ENCODE data around the gene AUH.

The AUH gene

DNA sequence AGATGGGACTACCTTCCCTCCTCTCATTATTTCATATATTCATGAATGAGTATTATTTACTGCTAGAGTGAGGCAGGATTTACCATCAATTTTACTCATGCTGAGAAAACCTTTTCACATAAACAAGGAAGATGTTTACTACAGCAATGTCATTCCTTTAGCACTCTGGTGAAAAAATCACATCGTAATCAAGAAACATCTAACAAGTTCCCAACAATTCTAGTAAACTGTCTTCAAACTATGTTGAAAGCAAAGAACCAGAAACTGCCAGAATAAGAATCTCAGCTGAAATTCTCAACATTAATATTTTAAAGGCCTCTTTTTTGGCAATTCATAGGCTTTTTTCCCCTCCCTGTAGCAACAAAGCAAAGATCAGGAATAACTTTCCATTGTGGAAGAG, 28.2 kb downstream of the AUH start:
- no peak for DNase-seq

DNA sequence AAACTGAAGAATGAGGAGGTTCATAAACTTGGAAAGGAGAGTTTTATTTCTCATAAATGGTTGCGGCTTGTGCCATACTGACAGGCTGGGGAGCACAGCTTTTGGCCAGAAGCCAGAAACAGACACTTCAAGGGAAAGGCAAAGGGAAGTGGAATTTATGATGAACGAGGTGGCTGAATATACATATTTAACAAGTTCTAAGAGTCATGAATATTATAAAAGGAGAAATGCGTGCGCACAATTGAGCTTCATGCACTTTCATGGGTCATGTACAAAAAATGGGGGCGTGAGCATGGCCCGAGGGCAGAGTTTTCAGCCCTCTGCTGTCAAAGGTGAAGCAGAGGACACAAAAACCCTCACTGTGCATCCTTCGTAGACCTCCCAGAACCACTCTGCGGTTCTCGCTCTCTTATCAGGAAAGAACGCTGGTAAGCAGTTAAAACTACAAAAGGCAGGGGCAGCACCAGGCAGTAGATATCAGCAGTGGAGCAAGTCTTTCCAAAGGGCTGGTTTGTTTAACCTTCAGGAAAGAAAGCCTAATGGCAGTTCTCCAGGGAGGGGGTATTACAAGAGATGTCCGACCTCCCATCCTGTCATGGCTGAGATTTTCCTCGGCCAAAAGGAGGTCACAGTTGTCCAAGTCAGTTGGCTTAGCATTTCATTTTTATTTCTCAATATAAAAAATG, 29.0 kb downstream of the AUH start:
- no peak for DNase-seq

DNA sequence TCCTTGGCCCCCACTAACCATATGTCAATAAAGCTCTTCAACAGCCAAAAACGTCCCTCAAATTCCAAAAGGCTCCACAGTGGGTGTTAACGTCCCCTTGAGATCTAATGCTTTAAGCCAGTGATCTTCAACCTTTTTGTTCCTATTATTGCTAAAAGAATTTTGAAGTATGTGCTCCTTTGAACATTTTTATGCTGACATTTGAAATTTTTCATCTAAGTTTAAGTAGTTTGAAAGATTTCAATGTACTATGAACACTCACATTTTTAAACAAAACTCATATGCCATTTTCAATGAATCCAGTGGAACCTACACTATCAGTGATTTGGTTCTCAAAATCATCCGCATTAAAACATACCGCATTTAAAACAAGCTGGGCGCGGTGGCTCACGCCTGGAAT, 29.9 kb downstream of the AUH start:
- no peak for DNase-seq

DNA sequence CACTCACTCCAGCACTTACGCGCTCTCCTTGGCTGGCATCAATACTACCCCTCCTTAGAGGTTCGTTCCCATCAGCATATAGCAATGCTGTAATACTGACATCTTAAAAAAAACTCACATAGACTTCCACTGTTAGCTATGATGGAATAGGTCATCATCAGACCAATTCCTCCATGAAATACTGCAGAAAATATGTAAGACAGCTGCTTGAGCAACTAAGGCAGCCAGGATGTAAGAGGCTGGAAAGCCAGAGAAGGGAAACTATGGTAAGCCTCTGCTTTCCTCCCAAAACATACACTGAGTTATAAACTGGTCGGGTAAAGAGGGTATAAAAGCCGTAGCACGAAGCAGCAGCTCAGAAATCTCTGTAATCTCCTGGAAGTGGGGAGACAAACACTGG, 33.5 kb downstream of the AUH start:
- DNase-seq = no peak

DNA sequence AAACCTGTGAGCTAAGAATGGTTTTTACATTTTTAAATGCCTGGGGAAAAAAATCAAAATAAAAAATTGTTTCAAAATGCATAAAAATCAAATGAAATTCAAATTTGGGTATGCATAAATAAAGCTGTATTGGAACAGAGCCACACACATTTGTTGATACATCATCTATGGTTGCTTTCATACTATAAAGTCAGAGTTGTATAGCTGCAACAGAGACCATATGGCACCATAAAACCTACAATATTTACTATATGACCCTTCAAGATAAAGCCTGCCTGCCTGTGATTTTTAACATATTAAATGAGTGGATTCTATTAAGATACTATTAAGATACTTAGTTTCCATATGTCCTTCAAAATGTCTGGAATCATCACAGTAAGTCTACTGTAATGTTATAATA, 40.0 kb downstream of the AUH start:
- no peak for DNase-seq

DNA sequence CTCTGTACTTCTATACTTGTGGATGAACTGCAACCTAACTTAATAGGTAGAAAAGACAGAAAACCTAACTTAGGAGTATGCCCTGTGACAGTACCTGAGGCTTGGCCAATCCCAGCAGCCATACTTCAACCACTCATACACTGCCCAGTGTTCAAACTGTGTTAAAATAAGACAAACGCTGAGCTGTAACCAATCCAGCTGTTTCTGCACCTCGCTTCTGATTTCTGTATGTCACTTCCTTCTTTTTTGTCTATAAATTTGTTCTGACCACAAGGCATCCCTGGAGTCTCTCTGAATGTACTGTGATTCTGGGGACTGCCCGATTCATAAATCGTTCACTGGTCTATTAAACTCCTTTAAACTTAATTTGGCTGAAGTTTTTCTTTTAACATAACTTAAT, 41.4 kb downstream of the AUH start:
- no peak for DNase-seq

DNA sequence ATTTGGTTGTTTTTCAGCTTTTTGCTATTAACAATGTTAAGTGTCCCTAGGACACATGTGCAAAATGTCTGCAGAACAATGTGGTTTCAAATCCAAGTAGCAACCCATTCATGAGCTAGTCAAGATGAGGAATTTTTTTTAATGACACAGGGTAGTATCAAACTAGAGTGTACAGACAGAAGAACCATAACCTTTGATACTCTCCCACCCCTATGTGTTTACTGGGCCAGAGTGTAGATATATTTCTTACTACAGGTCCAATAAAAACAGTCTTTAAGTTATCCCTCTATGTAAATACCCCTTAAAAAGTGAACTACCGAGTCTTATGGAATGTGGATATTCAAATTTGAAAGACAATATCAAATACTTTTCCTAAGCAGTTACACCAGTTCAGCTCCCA, 45.6 kb downstream of the AUH start:
- no peak for DNase-seq

DNA sequence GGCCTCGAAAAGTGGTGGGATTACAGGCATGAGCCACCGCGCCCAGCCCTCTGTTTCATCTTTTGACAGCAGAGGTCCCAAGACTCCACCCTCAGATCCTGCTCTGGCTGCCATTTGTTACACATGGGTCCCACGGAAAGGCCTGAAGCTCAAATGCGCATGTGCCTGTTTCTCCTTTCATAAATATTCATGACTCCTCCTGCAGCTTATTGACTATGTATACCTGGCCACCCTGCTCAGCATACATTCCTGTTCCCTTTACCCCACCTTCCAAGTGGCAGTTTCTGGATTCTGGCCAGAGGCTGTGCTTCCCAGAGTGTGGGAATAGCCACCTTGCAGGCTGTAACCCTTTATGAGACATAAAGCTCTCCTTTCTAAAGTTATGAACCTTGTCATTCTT, 46.5 kb downstream of the AUH start:
- DNase-seq = no peak

DNA sequence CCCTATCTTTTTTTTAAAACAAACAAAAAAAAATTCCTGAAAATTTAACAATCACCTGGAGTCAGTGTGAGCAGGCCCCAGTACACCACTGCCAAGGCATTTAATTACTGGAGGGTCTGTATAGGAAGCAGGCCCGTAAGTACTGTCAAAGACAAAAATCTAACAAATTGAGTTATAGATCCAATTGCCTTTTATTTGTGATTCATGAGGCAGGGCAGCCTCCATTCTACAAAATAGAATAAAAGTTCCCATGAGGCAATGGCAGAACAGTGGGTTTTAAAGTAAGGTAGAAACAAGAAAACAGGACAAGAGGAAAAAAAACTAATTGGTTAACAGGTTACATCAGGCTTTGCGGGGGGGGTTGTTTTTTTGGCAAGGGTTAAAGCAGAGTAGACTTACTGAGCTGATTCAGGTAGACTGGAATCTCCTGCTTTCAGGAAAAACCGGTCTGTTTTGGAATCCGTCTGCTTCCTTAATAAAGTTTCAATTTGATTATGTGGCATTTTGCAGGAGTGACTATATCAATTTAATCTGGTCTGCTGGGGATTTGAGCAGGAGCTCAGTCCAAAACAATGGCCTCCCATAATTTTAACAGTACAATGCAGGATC, 48.9 kb downstream of the AUH start:
- no peak for DNase-seq

DNA sequence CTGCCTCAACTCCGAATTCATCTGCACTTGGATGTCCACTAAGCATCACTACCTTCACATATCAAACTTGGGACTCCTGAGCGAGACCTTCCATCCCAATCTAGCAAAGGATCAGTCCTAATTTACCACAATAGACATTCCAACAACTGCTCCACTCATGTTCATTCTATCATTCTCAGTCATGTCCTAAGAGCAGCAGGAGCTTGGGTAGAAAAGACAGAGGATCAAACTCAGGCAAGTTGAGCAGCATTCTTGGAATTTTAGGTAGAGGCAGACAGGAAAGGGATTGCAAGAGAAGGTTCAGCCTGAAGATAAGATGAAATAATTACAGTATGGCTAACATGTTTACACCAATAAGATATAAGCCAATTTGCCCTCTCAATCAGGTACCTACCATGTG, 51.7 kb downstream of the AUH start:
- no peak for DNase-seq

DNA sequence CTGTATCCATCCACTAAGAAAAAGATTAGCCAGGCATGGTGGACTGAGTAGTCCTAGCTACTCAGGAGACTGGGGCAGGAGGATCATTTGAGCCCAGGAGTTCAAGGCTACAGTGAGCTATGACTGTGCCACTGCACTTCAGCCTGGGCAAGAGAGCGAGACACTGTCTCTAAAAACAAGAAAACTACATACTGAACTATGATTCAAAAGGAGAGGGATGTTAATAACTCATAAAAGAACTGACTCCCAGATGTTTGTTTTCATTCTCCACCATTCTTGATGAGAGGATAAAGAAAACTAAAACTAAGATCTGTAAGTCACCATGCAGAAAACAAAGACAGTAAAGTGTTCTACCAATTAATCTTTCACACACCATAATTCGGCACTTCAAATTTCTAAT, 53.5 kb downstream of the AUH start:
- no peak for DNase-seq

DNA sequence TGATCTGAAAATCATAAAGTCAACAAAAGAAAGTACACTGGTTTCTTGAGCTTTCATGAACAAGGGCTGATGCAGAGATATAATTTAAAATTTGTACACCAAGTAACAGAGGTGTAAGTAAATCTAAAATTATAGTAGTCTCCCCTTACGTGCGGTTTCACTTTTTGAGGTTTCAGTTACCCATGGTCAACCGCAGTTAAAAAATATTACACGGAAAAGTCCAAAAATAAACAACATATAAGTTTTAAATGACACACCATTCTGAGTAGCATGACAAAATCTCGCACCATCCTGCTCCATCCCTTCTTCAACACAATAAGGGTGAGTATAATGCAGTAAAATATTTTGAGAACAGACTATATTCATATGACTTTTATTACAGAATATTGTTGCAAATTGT, 54.4 kb downstream of the AUH start:
- DNase-seq = no peak

DNA sequence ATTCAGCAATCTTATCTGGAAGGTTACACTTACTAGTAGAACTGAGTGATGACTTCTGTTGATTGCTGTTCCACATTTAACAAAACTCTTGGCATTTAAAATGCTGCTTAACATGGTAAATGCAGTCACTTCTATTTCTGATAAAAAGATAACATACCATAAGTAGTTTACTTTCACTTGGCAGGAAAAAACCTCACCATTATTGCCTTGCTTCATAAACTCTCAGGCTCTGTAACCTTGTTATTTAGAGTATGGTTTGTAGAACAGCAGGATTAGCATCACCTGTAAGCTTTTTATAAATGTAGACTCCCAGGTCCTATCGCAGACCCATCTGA, 55.5 kb downstream of the AUH start:
- no peak for DNase-seq

DNA sequence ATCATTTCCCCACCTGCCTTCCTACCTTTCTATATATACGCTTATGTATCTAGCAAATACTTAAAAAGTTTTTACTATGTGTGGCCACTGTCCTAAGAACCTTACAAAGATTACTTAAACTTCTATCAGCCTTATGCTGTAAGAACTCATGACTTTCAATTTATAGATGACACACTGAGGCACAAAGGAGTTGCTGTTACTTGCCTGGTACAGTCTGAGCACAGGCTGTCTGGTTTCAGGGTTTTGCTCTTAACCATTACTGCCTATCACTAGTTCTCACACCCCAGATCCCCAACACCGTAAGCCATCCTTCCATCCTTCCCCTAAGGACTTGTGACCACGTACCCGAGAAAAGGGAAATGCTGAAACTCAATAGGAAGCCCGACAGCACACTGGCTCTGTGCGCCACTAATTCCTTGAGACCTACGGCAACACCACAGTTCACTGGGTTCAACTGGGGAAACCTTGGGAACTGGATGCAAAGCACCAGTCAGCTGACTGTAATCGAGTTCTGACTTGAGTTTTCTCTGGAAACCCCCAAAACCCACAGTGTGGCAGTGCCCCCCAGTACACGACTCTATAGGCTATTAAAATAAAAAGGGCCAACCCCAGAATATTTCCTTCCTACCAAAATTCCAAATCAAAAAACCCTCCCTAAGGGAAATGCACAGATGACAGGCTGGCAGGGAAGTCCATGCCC, 56.0 kb downstream of the AUH start:
- no peak for DNase-seq

DNA sequence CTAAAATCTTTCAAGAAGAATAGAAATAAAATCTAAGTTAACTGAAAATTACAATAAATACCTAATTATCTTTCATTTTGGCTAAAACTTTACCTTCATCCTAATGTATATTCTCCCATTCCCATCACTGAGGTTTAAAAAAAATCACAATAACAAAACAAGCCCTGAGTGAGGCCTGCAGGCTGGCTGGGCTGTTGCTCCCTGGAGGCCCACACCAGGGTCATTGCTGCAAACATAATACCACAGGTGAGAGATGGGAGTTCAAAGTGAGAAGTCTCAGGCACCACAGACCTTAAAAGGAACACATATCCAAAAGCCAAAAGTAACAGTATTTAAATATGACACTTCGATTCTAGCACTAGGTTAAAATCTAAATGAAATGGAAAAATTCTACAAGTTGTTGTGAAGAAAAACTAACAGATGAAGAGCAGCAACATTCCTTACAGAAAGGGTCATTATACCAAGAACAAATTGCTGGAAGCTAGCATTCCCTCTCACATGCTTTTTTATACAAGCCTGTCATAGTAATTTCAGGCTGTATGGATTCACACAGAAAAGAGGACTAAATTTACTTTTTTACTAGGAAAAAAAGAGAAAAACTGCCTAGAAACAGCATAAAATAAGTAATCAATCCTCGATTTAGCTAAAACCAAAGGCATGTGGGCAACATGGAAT, 57.8 kb downstream of the AUH start:
- DNase-seq = no peak

DNA sequence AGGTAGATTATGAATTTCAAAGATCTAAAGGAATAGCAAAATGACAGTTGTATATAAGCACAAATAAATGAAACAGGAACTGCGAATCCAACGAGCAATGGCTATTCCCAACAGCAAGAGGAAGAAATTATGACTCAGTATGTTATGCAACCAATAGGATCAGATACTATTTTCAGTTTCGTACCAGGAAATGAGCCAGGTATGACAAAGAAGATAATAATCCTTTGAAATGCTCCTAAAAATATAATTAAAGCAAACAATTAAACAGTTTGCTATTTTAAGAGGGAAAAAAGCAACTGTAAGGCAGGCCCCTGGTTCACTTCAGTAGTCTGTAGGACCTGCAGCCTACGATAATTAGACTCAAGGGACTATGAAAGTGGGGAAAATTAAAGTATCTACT, 58.9 kb downstream of the AUH start:
- DNase-seq = no peak

DNA sequence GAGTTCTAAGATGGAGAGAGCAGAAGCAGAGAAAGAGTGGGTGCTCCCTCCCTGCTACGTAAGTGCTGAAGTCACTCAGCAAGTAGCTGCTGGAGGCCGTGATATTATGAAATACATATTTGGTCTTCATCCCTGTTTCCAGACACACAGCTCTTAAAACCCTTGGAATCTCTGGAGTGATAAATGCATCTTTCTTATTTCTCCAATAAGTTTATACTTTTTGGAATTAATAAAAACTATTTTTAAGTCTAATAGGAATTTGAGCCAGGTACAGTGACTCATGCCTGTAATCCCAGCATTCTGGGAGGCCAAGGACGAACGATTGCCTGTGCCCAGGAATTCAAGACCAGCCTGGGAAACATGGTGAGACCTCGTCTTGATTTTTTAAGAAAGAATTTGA, 60.6 kb downstream of the AUH start:
- DNase-seq = no peak

DNA sequence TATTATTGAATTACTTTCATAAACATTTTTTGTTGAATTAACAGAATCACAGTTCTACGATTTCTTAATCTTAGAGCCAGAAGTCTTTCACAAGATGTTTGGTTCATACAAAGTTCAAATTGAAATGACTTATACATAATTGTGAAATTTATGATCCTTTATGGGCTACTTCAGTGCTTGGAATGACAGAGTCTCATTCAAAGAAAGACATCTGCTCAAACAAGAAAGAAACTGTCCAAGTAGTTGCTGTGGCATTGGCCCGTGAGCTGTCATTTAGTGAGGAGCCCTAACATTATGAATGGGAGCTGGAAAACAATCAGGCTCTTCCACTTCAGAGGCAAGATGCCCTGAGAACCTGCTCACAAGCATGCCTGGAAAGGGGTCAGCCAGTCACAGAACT, 63.4 kb downstream of the AUH start:
- DNase-seq = no peak

DNA sequence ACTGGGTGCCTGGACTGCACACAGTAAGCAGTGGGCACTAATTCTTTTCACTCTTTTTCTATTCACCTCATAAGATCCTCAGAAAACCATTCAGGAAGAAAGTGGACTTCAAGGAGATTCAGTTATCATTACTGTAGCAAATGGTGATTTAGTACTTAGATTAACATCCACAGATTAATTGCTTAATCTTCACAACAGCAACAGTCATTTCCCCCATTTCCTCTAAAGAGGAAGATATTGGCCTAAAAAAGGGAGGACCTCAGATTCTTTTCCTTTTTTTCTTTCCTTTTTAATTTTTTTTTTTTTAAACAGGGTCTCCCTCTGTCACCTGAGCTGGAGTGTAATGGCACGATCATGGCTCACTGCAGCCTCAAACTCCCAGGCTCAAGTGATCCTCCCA, 64.4 kb downstream of the AUH start:
- DNase-seq = no peak

DNA sequence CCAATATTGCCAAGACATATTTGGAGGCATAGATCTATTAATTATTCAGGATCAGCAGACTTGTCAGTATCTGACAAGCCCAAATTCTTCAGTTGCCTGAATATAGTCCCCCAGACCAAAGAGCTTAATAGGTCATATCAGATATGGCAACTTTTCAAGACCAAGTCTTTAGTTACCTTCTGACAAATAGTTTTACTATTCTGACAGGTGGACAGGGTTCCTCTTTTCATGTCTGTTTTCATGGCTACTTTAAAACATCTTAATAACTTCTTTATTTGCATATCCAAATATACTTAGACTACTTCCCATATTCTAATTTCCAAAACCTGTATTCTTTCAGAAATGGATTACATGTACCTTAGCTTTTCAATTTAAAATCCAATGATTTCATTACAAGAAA, 65.4 kb downstream of the AUH start:
- DNase-seq = no peak

DNA sequence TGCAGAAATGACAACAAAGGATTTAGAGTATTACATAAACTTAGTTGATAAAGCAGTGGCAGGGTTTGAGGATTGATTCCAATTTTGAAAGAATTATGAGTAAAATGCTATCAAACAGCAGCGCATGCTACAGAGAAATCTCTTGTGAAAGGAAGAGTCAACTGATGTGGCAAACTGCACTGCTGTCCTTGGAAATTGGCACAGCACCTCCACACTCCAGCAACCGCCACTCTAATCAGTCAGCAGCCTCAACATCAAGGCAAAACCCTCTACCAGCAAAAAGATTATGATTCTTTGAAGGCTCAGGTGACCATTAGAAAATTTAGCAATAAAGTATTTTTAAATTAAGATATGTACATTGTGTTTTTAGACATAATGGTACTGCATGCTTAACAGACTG, 66.4 kb downstream of the AUH start:
- DNase-seq = no peak

DNA sequence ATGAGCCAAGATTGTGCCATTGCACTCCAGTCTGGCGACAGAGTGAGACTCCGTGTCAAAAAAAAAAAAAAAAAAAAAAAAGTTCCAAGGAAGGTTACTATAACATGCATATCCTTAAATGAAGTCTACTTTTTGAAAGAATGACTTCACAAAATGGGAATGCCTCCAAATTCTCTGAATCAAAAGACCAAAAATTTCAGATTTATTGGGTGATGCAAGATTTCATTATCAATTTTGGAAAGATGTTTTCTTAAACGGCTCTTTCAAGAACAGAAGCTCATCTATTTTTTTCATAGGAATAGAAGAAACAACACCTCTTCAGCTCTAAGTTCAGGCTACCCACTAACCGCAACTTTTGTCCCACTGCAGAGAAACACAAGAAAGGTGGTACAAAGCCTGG, 69.9 kb downstream of the AUH start:
- DNase-seq = no peak

DNA sequence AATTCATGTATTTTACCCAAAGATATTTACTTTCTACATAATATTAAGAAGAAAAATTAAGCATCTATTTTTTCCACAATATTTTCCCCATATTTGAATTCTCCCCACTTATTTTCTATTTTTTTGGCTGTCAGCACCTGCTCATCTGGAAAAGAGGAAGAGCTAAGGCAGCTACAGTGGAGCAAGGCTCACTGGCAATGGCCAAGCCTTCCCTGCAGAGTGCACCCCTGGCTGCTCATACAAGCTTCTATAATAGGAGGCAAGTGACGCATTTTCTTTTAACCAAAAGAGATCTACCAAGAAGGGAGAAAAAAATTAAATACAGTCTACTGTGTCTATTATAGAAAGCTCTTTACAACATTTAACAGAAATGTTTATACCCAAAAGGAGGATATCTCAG, 72.5 kb downstream of the AUH start:
- DNase-seq = no peak

DNA sequence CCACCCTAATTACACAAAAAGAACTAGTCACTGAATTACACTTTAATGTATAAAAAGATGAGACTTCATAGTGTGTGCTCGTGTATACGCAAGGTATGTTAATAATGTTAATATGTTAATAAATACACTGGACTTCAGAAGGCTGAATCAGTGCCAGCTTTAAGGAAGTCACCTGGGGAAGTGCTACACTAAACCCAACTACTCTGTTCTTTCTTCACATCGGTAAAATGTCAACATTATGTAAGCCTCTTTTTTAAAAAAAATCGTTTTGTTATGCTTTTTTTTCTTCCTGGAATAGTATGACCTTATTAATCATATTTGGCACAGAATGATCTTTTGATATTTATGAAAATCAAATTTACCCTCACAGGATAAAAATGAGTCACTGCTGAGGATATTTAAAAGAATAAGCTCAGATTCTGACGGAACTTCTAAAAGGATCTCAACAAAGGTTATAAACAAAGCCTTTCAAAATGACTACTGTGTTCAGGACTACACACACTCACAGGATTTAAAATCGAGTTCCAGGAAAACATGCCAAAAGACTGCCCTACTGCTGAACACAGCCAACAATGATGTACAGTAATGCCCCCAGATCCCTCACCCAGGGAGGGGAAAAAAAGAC, 75.9 kb downstream of the AUH start:
- DNase-seq = no peak

Data from cortex of kidney (tissue), 1 donor.